Inflammatory macrophage (primary cell): ENCODE results near the gene HMCN2.
"Not testable (repeated sequence)": the region's sequence is repeated elsewhere in the genome, so short reads cannot be mapped to it uniquely, and the experiment has no call there.

ENCODE experiments used
- DNase-seq, 2 donors: peaks; one replicate each; pipeline ENCODE4 v3.0.0-alpha.2; 2020 to 2022

HMCN2 gene

DNA sequence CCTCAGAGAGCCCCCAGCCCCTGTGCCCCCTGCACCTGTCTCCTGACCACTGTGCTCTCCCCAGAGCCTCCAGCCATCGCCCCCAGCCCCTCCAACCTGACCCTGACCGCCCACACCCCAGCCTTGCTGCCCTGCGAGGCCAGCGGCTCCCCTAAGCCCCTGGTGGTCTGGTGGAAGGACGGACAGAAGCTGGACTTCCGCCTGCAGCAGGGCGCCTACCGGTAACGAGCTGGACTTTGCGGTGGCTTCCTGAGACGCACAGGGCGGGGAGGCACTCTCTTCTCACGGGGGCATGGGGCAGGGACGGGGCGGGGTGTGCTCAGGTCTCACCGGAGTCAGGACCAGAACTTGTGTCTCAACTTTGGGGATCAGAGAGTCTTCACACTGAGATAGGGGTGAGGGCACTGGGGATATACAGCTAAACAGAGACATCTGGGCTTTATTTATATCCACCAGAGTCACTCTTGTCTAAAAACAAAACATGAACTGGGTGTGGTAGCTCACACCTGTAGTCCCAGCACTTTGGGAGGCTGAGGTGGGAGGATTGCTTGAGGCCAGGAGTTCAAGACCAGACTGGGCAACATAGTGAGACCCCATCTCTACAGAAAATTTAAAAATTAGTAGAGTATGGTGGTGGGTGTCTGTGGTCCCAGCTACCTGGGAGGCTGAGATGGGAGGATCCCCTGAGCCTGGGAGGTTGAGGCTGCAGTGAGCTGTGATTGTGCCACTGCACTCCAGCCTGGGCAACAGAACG is 133.1 kb downstream of the HMCN2 start:
- DNase-seq, result no peak

DNA sequence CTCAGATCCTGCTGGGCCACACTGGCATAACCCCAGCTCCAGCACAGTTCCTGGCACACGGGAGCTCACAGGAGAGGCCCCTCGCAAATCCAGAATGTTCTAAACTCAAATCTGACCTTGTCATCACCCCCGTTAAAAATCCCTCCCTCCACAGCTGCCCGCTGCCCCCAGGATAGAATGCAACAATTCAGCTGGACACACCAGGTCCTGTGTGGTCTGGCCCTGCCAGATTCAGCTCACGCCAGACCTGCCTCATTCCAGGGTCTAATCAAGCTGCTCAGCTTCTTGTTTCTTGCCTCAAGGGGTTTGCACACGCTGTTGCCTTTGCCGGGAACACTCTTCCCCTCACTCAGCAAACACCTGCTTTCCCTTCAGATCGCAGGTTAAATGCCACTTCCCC is 134.2 kb downstream of the HMCN2 start:
- DNase-seq, result no peak

DNA sequence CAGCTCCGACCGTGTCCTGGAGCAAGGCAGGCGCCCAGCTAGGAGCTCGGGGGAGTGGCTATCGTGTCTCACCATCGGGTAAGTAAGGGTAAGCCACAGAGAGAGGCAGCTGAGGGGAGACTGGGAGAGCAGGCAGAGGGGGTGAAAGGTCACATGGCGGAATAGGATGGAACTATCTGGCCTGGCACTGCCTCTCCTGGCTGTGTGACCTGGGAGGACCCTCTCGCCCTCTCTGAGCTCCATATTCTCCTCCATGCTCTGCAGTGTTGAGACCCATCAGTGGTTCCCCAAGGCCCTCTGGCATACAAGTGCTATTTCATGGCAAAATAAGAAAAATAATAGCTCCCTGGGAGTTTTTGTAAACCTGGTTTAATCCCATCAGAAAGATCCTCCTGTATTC is 135.3 kb downstream of the HMCN2 start:
- DNase-seq, result no peak

DNA sequence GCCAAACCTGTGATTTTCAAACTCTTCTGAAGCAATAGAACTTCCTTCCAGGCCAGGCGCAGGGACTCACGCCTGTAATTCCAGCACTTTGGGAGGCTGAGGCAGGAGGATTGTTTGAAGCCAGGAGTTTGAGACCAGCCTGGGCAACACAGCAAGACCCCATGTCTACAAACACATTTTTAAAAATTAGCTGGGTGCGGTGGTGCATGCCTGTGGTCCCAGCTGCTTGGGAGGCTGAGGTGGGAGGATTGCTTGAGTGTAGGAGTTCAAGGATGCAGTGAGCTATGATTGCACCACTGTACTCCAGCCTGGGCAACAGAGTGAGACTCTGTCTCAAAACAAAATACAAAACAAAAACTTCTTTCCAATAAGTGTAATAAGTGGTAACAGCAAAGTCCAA is 136.2 kb downstream of the HMCN2 start:
- DNase-seq, result not testable (repeated sequence)

DNA sequence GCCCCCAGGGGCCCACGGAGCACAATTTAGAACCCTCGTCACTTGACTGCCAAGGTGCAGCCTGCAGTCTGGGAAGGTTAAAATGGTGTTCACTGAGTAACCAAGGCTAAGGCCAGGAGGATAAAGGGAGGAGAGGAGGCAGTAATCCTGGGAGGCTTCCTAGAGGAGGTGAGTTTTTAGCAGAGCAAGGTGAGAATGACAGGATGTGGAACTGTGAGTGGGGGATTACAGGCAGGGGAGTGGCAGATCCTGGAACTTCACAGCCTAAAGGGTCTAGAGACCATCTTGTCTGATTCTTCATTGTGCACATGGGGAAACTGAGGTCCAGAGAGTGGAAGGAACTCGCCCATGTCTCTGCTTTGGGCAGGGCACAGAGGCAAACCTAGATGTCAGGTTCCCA is 136.7 kb downstream of the HMCN2 start:
- no peak for DNase-seq

DNA sequence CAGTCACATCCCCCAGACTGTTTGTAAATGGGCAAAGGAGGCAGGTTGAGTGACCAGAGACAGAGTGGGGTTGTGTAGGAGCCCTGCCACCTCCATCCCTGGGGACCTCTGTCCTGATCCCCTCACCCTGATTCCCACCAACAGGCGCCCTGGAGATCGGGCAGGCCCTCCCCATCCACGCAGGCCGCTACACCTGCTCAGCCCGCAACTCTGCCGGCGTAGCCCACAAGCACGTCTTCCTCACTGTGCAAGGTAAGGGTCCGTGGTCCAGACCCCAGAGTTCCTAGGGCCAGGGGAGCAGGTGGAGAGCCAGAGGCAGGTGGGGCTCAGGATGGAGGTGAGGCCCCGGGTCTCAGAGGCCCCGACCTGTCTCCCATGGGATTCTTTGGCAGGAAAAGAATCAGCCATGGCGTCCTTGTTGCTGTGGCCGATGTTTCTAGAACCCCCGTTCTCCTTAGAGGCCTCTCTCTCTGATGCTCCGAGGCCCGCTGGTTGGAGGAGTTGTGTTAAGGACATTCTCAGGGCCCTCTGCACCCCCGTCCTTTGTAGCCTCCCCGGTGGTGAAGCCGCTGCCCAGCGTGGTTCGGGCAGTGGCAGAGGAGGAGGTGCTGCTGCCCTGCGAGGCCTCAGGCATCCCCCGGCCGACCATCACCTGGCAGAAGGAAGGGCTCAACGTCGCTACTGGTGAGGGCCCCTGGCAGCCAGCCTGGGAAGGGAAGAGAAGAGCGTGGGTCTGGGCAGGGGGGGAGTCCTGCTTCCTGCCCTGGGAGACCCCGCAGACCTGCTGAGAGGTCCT is 137.3 kb downstream of the HMCN2 start:
- DNase-seq, result no peak

DNA sequence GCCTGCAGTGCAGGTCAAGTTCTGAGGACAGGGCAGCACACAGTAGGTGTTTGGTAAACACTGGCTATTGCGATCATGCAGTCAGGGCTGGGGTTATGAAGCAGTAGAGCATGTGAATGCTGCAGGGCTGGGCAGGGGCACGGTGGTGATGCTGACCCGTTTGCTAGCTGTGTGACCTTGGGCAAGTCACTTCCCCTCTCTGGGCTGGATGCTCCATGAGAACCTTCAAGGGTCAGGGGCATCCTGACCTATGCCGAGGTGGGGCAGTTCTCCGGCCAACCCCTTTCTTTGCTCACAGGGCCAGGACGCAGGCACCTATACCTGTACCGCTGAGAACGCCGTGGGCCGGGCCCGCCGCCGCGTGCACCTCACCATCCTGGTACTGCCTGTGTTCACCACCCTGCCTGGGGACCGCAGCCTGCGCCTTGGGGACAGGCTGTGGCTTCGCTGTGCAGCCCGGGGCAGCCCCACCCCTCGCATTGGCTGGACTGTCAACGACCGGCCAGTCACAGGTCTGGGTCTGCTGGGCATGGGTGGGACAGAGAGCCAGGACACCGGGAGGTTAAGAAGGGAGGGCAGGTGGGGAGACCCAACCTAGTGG is 140.2 kb downstream of the HMCN2 start:
- no peak for DNase-seq

DNA sequence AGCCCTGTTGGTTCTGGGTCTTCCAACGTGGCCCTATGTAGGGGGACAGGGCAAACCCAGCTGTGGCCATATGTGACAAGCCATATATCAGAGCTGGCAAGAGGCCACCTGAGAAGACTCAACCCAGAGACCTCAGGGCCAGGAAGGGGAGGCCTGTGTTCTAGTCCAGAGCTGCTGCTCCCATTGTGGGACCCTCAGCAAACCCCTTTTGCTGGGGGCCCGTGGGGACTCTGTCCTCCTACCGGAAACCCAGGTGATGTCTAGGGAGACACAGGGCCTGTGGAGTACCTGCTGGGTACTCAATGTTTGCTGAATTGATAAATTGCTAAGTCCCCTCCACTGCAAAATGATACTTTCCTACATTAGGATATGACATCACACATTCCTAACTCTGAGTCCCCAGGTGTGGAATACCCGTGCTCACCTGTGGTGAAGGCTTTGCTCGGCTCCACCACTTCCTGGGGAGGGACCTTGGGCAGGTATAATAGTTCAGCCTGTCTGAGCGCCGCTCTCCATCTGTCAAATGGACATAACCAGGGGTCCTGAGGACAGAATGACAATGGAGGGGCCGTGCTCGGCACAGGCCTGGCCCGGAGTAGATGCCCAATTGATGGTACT is 140.8 kb downstream of the HMCN2 start:
- DNase-seq, result no peak

DNA sequence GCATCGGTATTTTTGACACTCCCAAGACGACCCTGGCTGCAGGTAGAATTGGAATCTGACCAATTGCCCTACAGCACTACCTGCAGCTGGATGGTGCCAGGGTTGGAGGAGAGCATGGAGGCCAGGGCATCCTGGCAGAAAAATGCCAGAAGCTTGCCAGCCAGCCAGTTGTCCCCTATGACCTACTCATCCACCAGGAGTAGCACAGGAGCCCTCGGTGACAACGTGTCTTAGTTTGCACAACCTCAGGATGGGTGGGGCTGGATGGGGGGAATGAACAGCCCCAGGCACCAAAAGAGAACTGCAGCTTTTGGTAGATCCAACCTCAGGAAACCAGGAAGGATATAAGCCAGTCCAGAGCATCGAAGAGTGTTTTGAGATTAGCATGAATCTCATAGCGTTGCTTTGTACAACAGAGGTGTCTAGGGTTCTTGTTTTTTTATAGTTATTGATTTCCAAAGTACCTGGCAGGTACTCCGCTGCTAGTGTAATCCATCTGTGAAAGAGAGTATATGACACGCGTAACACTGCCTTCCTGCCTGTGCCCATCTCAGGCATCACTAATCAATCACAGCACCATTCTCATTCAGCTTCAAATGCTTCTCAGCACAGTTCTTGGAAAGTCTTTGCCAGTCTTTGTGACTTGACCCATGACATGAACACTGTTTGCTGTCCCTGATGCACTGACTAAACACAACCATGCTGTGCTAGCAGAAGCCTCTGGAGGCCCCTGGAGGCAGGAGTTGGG is 142.5 kb downstream of the HMCN2 start:
- no peak for DNase-seq

DNA sequence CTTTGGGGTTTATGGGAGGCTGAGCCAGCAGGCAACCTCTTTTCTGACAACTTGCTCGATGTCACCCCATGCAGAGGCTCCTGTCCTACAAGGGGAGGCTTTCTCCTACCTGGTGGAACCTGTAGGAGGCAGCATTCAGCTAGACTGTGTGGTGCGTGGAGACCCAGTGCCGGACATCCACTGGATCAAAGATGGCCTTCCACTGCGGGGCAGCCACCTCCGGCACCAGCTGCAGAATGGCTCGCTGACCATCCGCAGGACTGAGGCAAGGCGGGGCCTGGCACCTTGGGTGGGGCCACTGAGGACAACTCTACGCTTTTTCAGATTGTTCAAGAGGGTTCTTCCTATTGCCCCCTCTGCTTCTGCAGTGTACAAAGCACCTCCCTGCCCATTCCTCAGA is 143.1 kb downstream of the HMCN2 start:
- no peak for DNase-seq

DNA sequence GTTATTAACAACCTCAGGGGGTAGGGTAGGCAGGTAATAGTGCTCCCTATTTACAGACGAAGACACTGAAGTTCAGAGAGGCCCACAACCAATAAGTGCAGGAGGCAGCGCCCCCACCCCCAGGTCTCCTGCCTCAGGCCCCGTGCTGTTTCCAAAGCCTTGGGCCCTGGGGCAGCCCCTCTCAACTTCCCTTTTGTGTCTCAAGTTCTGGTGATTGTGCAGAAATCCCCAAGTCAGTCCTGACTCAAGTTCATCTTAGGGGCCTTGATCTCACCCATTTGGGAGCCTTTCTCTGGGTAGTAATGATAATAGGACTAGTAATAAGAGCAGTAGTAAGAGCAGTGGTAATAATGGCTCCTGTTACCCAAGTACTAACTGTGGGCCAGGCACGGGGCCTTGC is 143.7 kb downstream of the HMCN2 start:
- peak; percentile 10 to 42 for DNase-seq

DNA sequence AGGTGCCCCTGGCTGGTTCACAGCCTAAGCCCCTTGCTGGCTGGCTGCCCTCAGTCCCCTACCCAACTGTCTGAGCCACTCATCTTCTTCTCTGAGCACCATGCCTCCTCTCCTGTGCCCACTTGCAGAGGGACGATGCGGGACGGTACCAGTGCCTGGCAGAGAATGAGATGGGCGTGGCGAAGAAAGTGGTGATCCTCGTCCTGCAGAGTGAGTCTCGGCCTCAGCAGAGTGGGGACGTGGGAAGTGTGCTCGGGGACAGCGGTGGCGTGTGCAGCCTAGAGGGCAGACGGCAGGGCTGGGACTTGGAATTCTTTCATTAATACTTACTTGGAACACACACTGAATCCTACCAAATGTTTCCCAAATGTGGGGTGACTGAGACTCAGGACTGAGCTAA is 144.9 kb downstream of the HMCN2 start:
- no peak for DNase-seq

DNA sequence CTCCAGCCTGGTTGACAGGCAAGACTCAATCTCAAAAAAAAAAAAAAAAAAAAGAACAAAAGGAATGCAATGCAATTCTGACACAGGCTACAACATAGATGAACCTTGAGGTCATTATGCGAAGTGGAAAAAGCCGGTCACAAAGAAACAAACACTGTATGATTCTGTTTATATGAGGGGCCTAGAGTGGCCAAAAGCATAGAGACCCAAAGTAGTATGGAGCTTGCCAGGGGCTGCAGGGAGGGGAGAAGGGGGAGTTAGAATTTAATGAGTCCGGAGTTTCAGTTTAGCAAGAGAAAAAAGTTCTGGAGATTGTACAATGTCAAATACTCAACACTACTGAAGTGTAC is 146.0 kb downstream of the HMCN2 start:
- DNase-seq, result no peak

DNA sequence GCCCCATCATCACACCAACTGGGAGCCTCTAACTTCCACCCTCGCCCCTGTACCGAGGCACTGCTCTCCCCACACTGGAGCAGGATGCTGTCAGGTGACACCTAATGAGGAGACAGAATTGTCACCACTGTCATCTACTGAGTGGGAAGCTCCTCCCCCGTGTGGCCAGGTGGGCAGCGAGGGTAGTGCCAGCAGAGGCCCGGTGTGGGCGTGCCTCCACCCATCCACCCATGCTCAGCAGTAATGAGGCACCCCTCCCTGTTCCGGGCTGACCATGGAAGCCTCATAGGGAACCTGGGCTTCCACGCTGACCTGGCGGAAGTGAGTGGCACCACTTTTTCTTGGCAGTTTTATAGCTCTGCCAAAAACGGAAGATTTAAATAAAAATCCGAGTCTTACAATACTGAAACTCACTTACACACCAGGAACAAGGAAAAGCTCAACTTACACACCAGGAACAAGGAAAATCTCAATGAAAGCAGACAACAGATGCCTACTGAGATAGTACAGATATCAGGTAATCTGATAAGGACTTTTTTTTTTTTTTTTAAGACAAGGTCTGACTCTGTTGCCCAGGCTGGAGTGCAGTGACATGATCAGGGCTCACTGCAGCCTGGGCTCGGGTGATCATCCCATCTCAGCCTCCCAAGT is 148.6 kb downstream of the HMCN2 start:
- DNase-seq, result no peak

DNA sequence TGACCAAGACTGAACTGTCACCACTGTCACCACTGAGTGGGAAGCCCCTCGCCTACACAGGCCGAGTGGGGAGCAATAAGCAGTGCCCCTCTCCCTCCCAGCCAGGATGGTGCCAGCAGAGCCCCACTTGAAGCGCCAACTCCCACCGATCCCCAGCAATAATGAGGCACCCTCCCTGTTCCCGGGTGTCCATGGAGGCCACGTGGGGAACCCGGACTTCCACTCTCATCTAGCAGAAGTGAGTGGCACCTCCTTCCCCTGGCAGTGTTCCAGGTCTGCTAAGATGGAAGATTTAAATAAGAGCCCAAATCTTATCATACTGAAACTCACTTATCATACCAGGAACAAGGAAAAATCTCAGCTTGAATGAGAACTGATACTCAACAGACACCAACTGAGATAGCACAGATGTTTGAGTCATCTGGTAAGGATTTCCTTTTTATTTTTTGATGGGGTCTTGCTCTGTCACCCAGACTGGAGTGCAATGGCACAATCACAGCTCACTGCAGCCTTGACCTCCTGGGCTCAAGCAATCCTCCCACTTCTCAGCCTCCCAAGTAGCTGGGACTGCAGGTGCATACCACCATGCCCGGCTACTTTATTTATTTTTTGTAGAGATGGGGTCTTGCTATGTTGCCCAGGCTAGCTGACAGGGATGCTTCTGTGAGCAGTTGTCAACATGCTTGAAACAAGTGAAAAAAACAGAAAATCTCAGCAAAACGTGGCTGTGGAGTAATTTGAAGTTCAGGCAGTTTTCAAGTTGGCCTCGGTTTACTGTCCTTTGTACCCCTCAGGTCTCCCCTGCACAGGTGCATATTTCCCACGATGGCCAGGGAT is 149.6 kb downstream of the HMCN2 start:
- no peak for DNase-seq

DNA sequence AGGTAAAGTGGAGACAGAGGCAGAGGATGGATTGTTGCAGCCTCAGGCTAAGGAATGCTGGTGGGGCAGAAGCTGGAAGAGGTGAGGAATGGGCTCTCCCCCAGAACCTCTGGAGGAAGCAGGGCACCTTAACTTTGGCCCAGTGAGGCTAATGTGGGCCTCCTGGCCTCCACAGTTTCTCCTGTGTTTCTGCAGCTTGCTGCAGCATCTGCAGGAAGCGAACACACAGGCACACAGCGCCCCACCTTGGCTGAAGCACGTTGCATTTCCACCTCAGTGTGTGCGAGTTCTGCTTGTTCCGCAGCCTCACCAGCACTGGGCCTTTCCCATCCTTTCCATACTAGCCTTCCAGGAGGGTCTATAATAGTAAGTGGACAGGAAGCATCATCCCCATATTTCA is 152.0 kb downstream of the HMCN2 start:
- DNase-seq, result no peak

DNA sequence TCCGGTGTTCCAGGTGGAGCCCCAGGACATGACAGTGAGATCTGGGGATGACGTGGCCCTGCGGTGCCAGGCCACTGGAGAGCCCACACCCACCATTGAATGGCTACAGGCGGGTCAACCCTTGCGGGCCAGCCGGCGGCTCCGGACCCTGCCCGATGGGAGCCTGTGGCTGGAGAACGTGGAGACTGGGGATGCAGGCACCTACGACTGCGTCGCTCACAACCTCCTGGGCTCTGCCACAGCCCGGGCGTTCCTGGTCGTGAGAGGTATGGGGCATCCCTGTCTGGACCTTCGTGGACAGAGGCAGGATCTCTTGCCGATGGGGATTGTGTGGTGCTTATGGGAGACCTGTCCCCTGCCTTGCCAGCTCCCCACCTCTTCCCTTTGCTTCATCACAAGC is 153.2 kb downstream of the HMCN2 start:
- DNase-seq, result no peak

DNA sequence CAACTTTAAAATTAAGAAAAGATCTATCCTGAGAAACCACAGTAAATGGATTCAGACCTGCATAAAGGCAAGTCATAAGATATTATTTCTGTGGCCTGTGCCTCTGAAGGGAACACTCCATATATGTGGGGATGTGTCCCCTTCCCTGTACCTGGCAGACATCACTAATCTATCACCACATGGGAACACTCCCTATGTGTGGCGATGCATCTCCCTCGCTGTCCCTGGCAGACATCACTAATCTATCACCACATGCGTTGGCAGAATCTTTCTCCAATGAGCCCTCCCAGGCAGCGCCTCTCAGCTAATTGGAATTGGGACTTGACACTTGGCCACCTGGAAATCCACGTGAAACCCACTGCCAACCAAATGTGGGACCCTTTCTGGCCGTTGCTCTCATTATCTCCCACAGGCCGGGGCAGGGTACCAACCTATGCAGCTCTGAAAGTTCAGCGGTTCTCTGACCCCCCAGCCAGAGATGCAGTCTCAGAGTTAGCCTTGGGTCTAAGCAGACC is 154.0 kb downstream of the HMCN2 start:
- no peak for DNase-seq

DNA sequence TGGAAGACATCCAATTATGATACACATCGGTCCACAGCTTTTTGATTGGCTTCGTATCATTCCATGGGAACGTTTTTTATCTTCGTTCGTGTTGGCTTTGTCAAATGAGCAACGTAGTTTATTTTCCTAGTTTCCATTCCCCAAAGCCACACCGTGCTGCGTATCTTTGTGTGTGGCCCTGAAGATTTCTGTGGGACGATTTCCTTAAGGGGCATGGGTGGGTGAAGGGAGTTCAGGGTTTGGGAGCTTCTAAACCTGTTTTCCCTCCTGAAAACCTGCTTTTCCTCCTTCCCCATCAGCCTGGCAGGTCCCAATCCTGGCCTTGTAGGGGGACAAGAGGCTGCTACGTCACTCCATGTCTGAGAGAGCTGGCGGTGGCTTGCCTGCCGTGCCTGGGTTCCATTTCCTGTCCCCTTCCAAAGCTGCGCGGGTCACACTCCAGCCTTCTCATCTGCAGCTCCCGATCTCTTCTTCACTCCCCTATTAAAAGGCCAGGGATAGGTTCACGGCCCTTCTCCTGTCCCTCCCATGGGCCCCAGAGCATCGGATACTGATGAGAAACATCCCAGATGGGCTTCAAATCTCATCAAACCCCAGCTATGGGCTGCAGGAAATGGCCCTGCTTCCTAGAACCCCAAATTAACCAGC is 155.7 kb downstream of the HMCN2 start:
- no peak for DNase-seq

DNA sequence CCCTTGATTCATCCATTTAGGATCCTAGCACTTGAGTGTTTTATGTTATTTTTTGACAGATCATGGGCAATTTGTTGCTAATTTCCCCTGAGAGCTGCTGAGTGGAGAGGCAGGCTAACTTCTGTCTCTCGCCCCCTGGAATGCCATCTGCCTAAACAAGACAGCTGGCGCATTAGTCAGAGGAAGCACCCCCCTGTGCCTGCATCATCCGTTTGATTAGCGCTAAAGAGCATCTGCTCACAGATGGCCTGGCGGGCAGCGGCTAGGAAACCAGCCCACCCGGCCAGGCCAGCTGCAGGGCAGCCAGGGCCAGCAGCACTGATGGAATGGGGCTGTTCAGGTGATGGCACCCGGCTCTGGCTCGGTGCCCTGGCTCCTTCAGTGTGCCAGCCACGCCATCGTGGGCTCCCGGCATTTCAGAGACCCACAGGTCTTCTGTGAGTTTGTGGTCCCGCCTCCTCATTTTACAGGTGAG is 156.3 kb downstream of the HMCN2 start:
- DNase-seq, result no peak
